A673 (cell line): ENCODE measurements around the gene PAQR8. TPM values are rescaled to one million over a fixed set of nuclear protein-coding genes. Genes with fewer than 3 reads are reported as not detected.

Experiments used
- BruUV-seq: library from RNA; stranded (reverse); fragments of 400-500 nt; replicated peaks from 2 replicates; lab custom pipeline; 2021; lab: Mats Ljungman, UMichigan
- CTCF ChIA-PET: fragments of 300-600 bp; sonication (Branson Sonifier 250); formaldehyde crosslinking; loops from one replicate; lab custom pipeline; 2022; ENCODE audit warnings: antibody characterized with exemption; lab: Charles Lee
- POLR2A ChIA-PET: fragments of 300-600 bp; sonication (Branson Sonifier 250); formaldehyde crosslinking; loops from one replicate; lab custom pipeline; 2022; ENCODE audit warnings: antibody characterized with exemption; ENCODE audit not compliant: low non-redundant PET; lab: Charles Lee
- DNase-seq: peaks from one replicate; pipeline ENCODE4 v3.0.0-alpha.2; 2015; ENCODE audit warnings: low spot score
- H3K27ac ChIP-seq: fragments of 200-600 bp; sonication (generic); 2 replicates; pipeline ENCODE4 v1.5.1; 2016; ENCODE audit warnings: mixed run types, low read depth, mild to moderate bottlenecking, mixed read lengths, antibody characterized with exemption, low read length; ENCODE audit not compliant: poor library complexity, severe bottlenecking
- H3K27me3 ChIP-seq: fragments of 200-600 bp; sonication (generic); replicated peaks from 2 replicates; pipeline ENCODE4 v1.6.1; 2017; ENCODE audit warnings: mixed run types, low read depth, mild to moderate bottlenecking, mixed read lengths, antibody characterized with exemption, low read length; ENCODE audit not compliant: insufficient read depth, poor library complexity
- H3K36me3 ChIP-seq: fragments of 200-600 bp; sonication (generic); 2 replicates; pipeline ENCODE4 v1.6.1; 2016; ENCODE audit warnings: mixed run types, mild to moderate bottlenecking, mixed read lengths, antibody characterized with exemption, low read length; ENCODE audit not compliant: insufficient read depth, poor library complexity, severe bottlenecking
- H3K4me1 ChIP-seq: fragments of 200-600 bp; sonication (generic); 2 replicates; pipeline ENCODE4 v1.6.1; 2017; ENCODE audit warnings: mixed run types, mild to moderate bottlenecking, mixed read lengths, antibody characterized with exemption, low read length; ENCODE audit not compliant: insufficient read depth, poor library complexity, severe bottlenecking
- H3K4me3 ChIP-seq: fragments of 200-600 bp; sonication (generic); 2 replicates; pipeline ENCODE4 v1.5.1; 2016; ENCODE audit warnings: low read depth, mixed run types, mild to moderate bottlenecking, mixed read lengths, low read length; ENCODE audit not compliant: poor library complexity, severe bottlenecking
- H3K9me3 ChIP-seq: fragments of 200-600 bp; sonication (generic); 2 replicates; pipeline ENCODE4 v1.6.1; 2016; ENCODE audit warnings: mixed run types, low read depth, mild to moderate bottlenecking, mixed read lengths, antibody characterized with exemption, low read length; ENCODE audit not compliant: poor library complexity, severe bottlenecking
- EZH2 ChIP-seq: fragments of 200-600 bp; sonication (generic); IDR thresholded peaks from 2 replicates; pipeline ENCODE4 v1.6.1; 2017; ENCODE audit warnings: borderline replicate concordance, low read depth, mild to moderate bottlenecking, mixed read lengths, antibody characterized with exemption, low read length; ENCODE audit not compliant: poor library complexity, severe bottlenecking
- intact Hi-C: fragments of 100-400 bp; cut with micrococcal nuclease; formaldehyde crosslinking; loops from one replicate; pipeline ENCODE4 v1.10.0; 2022; ENCODE audit not compliant: unreplicated experiment
- total RNA-seq: library from RNA; stranded (reverse); gene quantifications from 2 replicates; pipeline ENCODE4 v1.2.3, GENCODE V29; 2021
- TF ChIP-seq, protein P1 (sequence below): fragments of 300-800, 200-600 bp; sonication (generic); conservative IDR thresholded peaks from 2 replicates; pipeline ENCODE4 v1.5.1; 2017; ENCODE audit warnings: low read depth, mild to moderate bottlenecking, antibody characterized with exemption, low read length, moderate library complexity, mixed read lengths

Gene PAQR8
- total RNA-seq, 1 experiment from 2014 or later: 1.5 TPM

- Histone ChIP-seq H3K27ac (no peak overlapping the region), H3K27me3 (no peaks in the 10 kb centered on the region), H3K4me3 (no peak overlapping the region), H3K4me1 (no peaks in the 10 kb centered on the region), H3K9me3 (no peaks in the 10 kb centered on the region), H3K36me3 (no peaks in the 10 kb centered on the region)
- no peak for DNase-seq
- CTCF ChIA-PET: no interaction called here
- POLR2A ChIA-PET: no interaction called here
- TF ChIP-seq EZH2: no peak
- TF ChIP-seq, protein P1, sequence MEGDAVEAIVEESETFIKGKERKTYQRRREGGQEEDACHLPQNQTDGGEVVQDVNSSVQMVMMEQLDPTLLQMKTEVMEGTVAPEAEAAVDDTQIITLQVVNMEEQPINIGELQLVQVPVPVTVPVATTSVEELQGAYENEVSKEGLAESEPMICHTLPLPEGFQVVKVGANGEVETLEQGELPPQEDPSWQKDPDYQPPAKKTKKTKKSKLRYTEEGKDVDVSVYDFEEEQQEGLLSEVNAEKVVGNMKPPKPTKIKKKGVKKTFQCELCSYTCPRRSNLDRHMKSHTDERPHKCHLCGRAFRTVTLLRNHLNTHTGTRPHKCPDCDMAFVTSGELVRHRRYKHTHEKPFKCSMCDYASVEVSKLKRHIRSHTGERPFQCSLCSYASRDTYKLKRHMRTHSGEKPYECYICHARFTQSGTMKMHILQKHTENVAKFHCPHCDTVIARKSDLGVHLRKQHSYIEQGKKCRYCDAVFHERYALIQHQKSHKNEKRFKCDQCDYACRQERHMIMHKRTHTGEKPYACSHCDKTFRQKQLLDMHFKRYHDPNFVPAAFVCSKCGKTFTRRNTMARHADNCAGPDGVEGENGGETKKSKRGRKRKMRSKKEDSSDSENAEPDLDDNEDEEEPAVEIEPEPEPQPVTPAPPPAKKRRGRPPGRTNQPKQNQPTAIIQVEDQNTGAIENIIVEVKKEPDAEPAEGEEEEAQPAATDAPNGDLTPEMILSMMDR: no peak
- intact Hi-C loops: no loop called here
- no TSS peak for BruUV-seq
These were observed 33.2 kb upstream of the PAQR8 start for GRCh38 chr6:52328729-52329128.

DNA sequence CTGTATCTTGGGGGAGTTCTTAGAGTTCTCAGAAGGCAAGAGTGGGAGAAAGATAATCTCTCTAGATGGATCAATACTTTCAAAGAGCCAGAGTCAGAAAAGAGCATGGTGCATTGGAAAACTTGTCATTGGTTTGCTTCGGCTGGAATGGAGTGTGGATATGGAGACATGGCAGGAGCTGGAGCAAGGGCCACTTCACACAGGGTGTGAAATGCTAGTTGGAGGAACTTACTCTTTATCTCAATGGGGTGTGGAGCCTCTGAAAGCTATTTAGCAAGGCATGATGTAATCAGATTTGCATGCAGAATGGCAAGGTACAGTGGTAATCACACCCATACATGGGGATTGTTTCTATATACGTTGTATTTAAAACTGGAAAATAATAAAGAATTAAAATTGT, 31.5 kb upstream of the PAQR8 start:
- no peaks in the 10 kb centered on the region for H3K9me3 ChIP-seq
- H3K4me1 ChIP-seq: no peaks in the 10 kb centered on the region
- intact Hi-C loops: no loop called here
- ChIA-PET CTCF (no interaction called here), POLR2A (no interaction called here)
- BruUV-seq: no TSS peak
- no peak for DNase-seq
- TF ChIP-seq EZH2: no peak
- TF ChIP-seq, protein P1: no peak
- H3K27me3 ChIP-seq: no peaks in the 10 kb centered on the region
- no peak overlapping the region for H3K4me3 ChIP-seq
- no peak overlapping the region for H3K27ac ChIP-seq
- no peaks in the 10 kb centered on the region for H3K36me3 ChIP-seq

- H3K4me1 ChIP-seq: no peaks in the 10 kb centered on the region
- H3K9me3 ChIP-seq: no peaks in the 10 kb centered on the region
- POLR2A ChIA-PET: no interaction called here
- no peak overlapping the region for H3K27ac ChIP-seq
- no peaks in the 10 kb centered on the region for H3K27me3 ChIP-seq
- H3K4me3 ChIP-seq: no peak overlapping the region
- no peaks in the 10 kb centered on the region for H3K36me3 ChIP-seq
- intact Hi-C loops: no loop called here
- no TSS peak for BruUV-seq
- TF ChIP-seq, protein P1: no peak
- no peak for TF ChIP-seq EZH2
- CTCF ChIA-PET: no interaction called here
- DNase-seq: no peak
These were observed 30.0 kb upstream of the PAQR8 start for GRCh38 chr6:52331793-52332457.
